HG03571 (cell line): Measurements from ENCODE around the gene ZNF500.
"Not testable (repeated sequence)": the region's sequence is repeated elsewhere in the genome, so short reads cannot be mapped to it uniquely, and the experiment has no call there.

Experiments used
- ATAC-seq: cut with Tn5 transposase; IDR thresholded peaks from one replicate; pipeline ENCODE4 v1.9.1; 2021; ENCODE audit not compliant: unreplicated experiment

Gene ZNF500

GRCh38 chr16:4796982-4797804, 30.2 kb upstream of the ZNF500 start:
- ATAC-seq = no peak

- ATAC-seq = no peak
Observed at GRCh38 chr16:4795828-4796572, 29.0 kb upstream of the ZNF500 start.

DNA sequence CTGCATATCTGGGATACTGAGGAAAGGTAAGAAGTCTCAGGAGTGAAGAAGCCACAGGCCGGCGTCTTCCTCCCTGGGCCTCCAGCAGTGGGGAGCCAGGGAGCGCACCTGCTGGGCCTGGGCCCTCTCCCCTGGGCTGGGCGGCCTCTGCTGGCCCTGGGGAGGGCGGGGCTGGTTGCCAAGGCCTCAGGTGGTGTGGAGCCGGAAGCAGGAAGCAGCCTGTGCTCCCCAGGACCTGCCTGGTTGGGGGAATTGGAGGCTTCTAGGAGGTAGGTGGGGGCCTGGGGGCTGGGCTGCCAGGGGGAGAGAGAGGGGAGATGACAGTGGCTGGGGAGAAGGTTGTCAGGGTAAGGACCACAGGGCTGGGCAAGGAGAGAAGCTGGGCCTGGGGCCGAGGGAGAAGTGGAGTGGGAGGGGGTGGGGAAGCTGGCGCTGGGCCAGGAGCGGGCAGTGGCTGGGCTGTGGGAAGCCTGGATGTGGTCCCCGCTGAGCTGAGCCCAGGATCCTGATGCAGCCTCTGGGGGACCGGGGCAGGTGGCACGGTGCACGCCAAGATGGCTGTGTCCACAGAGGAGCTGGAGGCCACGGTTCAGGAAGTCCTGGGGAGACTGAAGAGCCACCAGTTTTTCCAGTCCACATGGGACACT, 28.3 kb upstream of the ZNF500 start, which contains the start of gene SMIM22:
TSS of gene SMIM22 (plus strand) at position 189 of the 647 bp plus-strand sequence. CDS start at position 555, 366 bp downstream.
- no peak for ATAC-seq

GRCh38 chr16:4792951-4793513, 26.1 kb upstream of the ZNF500 start:
- no peak for ATAC-seq

DNA sequence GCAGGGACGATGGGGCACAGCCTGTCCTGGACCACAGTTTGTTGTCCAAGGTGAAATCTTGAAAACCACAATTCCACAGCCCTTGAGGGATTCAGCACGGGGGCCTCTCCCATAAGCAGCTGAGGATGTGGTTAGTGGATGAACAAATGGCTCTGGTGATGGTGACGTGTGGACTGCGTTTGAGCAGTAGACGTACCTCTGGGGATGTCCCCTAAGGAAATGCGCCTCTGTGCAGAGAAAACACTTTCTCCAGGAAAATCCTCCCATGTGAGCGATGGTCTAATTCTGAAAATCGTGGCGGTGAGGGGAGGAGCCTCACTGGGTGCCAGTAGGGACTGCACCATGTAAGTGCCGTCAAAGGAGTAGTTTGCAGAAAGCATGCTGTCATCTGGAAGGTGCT, 23.9 kb upstream of the ZNF500 start:
- ATAC-seq = no peak

GRCh38 chr16:4790261-4790660, 23.3 kb upstream of the ZNF500 start:
- ATAC-seq = no peak

GRCh38 chr16:4788910-4789309, 21.9 kb upstream of the ZNF500 start:
- ATAC-seq = no peak

- no peak for ATAC-seq
Observed at GRCh38 chr16:4788489-4788889, 21.5 kb upstream of the ZNF500 start.

DNA sequence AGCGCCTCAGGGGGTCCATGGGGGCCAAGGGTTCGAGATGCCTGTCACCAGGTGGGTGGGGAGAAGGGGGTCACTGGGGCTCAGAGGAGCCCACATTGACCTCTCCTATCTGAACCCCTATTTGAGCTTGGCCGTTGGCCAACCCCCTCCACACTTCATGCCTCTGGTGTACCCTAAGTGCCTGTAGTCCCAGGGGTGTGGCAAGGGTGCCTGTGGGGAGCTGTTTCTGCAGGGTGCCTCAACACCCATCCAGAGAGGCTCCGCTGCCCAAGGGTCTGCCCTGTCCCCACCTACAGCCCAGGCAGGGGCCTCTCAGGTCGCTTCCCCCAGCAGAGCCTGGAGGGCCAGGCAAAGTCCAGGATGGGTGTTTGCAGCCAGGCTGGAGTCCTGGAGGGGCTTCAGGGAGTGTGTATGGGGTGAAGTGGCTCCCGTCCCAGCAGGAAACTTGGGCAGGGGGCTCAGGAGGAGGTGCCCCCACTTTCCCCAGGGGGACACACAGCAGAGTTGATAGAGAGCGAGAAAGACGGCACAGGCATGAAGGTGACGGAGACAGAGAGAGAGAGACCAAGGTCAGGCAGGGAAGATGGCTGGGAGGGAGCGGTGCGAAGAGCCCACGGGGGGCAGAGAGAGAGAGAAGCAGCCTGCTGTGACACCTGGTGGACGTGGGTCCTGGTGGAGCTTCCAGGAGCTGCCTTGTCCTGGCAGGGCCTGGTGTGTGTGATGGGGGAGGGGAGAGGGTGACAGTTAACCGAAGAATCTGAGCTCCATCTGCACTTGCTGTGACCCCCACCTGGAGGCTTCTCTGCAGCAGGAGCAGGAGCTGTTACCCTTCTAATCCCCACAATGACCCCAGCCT, 20.9 kb upstream of the ZNF500 start, which contains the start of gene SEPTIN12:
TSS of gene SEPTIN12 (minus strand) at position 719 of the 856 bp plus-strand sequence. CDS start at position 19, 700 bp downstream.
- no peak for ATAC-seq

GRCh38 chr16:4787068-4787467, 20.1 kb upstream of the ZNF500 start:
- no peak for ATAC-seq

DNA sequence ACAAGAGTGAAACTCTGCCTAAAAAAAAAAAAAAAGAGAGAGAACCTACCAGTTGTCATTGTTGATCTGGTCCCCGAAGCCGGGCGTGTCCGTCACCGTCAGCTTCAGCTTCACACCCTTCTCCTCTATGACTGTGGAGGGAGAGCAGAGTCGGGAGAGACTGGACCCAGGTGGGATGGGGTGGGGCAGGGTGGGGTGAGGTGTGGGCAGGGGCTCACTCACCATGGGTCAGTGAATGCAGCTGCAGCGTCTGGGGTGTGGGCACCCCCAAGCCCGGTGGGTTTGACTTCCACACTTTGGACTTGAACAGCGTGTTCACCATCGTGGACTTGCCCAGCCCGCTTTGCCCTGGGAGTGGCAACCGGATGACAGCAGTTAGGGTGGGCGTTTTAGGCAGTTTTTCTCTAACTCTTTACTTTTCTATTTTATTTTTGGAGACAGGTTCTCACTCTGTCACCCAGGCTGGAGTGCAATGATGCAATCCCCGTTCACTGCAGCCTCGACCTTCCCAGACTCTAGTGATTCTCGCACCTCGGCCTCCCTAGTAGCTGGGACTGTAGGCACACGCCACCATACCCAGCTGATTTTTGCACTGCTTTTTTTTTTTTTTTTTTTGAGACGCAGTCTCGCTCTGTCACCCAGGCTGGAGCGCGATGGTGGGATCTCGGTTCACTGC, 18.9 kb upstream of the ZNF500 start:
- ATAC-seq = no peak

DNA sequence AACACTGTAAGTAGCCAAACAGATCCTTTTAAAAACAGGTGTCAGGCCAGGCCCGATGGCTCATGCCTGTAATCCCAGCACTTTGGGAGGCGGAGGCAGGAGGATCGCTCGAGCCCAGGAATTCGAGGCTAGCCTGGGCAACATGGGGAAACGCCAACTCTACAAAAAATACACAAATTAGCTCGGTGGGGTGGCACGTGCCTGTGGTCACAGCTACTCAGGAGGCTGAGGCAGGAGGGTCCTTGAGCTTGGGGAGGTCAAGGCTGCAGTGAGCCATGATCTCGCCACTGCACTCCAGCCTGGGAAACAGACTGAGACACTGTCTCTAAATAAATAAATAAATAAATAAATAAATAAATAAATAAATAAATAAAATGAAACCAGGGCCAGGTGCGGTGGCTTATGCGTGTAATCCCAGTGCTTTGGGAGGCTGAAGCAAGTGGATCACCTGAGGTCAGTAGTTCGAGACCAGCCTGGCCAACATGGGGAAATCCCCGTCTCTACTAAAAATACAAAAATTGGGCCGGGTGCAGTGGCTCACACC, 17.6 kb upstream of the ZNF500 start:
- ATAC-seq = not testable (repeated sequence)

DNA sequence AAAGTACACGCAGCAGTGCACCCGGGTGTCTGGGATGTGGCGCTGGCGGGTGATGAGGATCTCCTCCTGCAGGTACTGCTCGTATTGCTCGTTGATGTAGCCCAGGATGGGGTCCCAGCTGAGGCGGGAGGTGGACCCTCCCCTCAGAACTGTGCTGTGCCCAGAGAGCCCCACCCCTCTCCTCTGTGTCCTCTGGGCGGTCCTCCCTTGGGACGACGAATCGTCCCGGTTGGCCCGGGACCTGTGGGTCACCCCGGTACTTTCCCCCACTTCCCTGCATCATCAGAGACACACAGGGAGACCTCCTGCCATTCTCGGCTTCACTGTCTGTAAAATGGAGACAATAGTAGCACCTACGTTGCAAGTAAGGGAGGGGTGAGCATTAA, 17.0 kb upstream of the ZNF500 start:
- ATAC-seq = no peak

- ATAC-seq = no peak
Observed at GRCh38 chr16:4783251-4783950, 16.4 kb upstream of the ZNF500 start.

DNA sequence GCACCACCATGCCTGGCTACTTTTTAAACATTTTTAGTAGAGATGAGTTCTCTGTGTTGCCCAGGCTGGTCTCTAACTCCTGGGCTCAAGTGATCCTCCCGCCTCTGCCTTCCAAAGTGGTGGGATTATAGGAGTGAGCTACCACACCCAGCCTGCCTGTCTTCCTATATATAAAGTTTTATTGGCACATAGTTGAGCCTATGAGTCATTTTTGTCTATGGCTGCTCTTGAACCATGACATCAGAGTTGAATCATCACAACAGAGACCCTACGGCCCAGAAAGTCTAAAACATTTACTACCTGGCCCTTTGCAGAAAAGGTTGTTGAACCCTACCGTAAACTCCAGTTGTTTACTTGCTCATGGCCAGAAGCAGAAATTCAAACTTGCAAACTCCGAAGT, 13.3 kb upstream of the ZNF500 start:
- ATAC-seq = no peak

GRCh38 chr16:4778050-4778392, 11.1 kb upstream of the ZNF500 start:
- ATAC-seq = no peak

DNA sequence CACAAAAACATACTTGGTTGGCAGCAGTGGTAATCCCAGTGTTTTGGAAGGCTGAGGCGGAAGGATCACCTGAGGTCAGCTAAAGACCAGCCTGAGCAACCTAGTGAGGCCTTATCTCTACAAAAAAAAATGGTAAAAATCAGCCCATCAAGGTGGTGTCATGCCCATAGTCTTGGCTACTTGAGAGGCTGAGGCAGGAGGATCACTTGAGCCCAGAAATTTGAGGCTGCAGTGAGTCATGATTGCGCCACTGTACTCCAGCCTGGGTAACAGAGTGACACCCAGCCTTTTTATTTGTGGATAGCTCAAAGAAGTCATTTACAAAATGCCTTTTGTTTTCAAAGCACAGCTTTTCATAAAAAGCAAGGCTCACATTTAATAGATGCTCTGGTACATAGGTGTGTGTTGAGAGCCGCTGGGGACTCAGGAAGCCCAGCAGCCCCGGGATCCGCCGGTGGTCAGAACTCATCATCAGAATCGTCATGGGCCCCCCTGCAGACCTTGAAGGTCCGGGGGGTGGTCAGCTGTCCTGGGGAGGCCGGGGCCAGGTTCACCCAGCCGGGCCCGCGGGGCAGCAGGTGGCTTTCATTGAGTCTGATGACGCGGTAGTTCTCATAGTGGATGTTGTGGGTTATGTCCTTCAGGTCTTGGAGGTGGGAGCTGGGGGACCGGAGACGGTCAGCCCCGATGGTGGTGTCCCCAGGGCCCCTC, 10.5 kb upstream of the ZNF500 start:
- no peak for ATAC-seq

- no peak for ATAC-seq
Observed at GRCh38 chr16:4776141-4776705, 9.3 kb upstream of the ZNF500 start.
